Fibroblast of skin of left quadriceps (primary cell): ENCODE results near the gene OSBPL2.

Experiments used
- DNase-seq, 2 experiments: peaks; one replicate each; pipeline ENCODE4 v3.0.0-alpha.2; 2013; ENCODE audit warnings: low read depth in 2 of 2

OSBPL2 gene

DNA sequence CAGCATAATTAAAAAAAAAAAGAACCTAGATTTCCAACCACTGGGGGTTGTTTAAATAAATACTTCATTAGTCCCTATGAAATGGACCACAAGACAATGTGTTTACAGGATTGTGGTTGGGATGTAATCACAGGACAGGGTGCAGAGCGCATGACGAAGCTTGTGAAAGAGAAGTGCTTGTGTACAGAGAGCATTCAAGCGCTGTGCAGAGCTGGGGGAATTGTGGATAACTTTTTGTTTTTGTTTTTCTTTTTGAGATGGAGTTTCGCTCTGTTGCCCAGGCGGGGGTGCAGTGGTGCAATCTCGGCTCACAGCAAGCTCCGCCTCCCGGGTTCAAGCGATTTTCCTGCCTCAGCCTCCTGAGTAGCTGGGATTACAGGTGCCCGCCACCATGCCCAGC lies 106.5 kb downstream of the OSBPL2 start:
- no peak for DNase-seq
